ENCODE measurements around the gene P2RX1.
"Not testable (repeated sequence)": the region's sequence is repeated elsewhere in the genome, so short reads cannot be mapped to it uniquely, and the experiment has no call there.

Gene P2RX1

DNA sequence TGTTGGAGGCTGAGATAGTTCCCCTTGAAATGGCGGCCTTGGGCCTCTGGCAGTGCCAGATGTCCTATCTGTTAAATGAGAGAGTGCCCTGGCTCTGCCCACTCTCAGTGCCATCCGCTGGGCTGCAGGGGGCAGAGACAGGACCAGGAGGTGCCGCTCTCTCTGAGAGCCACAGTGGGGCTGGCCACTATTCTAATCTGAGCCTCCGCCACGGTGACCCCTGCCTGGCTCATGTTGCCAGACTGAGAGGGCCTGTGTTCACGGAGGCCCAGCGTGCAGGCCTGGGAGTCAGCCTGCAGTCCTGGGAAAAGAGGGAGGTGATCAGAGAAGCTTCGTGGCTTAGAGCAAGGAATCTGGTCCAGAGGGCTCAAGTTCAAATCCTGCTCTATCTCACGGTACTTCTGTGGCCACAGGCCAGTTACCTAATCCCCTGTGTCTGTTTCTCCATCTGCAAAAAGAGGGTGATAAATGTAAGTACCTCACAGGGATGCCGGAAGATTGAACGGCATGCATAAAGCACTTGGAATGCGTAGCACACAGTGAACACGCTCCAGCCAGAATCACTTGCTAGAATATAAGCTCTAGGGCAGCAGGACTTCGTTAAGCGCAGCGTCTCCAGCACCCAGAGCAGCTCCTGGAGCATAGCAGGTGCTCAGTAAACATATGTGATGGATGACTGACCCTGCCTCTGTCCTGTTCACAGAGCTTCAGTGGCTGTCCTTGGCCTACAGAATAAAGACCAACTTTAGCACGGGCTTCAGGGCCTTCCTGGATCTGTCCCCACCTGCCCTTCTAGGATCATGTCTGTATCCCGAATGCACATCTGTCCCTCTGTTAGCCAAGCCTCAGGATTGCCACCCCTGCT is 41.7 kb upstream of the P2RX1 start:
- H3K36me3 Mint-ChIP-seq (ENCODE audit: insufficient read depth) = peaks cover 37% of the 10 kb centered on the region
- peak overlapping the region; percentile 33 for H3K4me3 Mint-ChIP-seq
- peak overlapping the region; percentile 81 for H3K27ac Mint-ChIP-seq (ENCODE audit: low read depth)
- H3K27me3 Mint-ChIP-seq = no peaks in the 10 kb centered on the region
- H3K9me3 Mint-ChIP-seq = no peaks in the 10 kb centered on the region
- H3K4me1 Mint-ChIP-seq = peaks cover 64% of the 10 kb centered on the region
- no peak for DNase-seq (ENCODE audit: low spot score in 2 of 2)
- no peak for ATAC-seq (replicated peaks; ENCODE audit: extremely low read depth, poor library complexity, severe bottlenecking)

- Mint-ChIP-seq H3K9me3 (no peaks in the 10 kb centered on the region), H3K27me3 (no peaks in the 10 kb centered on the region), H3K4me1 (peaks cover 58% of the 10 kb centered on the region), H3K36me3 (ENCODE audit: insufficient read depth) (peaks cover 37% of the 10 kb centered on the region), H3K4me3 (peak overlapping the region; percentile 46), H3K27ac (ENCODE audit: low read depth) (peak overlapping the region; percentile 81)
- no peak for ATAC-seq (replicated peaks; ENCODE audit: extremely low read depth, poor library complexity, severe bottlenecking)
- DNase-seq (ENCODE audit: low spot score in 2 of 2) = no peak
These were observed 40.7 kb upstream of the P2RX1 start for GRCh38 chr17:3956983-3957382.

DNA sequence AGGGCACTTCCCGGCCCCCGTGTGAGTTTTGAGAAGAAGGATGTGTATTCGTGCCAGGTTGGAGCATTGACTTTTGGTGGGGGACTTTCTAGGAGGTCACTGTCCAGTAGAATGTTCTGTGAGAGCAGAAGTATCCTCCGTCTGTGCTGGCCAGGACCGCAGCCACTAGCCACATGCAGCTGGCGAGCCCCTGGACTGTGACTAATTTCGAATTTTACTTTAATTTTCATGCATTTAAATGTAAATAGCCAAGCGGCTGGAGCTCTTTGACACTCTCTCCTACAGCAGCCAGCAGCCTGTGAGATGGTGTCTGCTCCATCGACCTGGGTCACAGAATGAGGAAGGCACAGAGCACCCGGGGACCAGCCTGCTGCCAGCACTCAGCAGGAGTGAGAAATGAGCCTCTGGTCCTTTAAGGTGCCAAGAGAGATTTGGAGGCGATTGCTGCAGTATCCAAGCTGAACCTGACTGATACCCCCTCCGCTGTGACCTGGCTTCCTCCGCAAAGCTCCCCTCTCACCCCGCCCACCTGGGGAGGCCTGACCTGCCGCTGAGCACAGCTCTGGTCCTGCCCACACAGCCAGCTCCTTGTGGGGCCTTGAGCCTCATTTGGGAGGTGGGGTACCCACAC is 40.2 kb upstream of the P2RX1 start:
- ATAC-seq (replicated peaks; ENCODE audit: extremely low read depth, poor library complexity, severe bottlenecking) = no peak
- Mint-ChIP-seq H3K9me3 (no peaks in the 10 kb centered on the region), H3K27ac (ENCODE audit: low read depth) (peak overlapping the region; percentile 81), H3K4me1 (peaks cover 53% of the 10 kb centered on the region), H3K4me3 (peak overlapping the region; percentile 46), H3K36me3 (ENCODE audit: insufficient read depth) (peaks cover 42% of the 10 kb centered on the region), H3K27me3 (no peaks in the 10 kb centered on the region)
- DNase-seq (ENCODE audit: low spot score in 2 of 2) = no peak

- Mint-ChIP-seq H3K27me3 (no peaks in the 10 kb centered on the region), H3K9me3 (no peaks in the 10 kb centered on the region), H3K4me3 (no peak overlapping the region), H3K36me3 (ENCODE audit: insufficient read depth) (peaks cover 45% of the 10 kb centered on the region), H3K27ac (ENCODE audit: low read depth) (no peak overlapping the region), H3K4me1 (peaks cover 47% of the 10 kb centered on the region)
- ATAC-seq (replicated peaks; ENCODE audit: extremely low read depth, poor library complexity, severe bottlenecking) (no peak), DNase-seq (ENCODE audit: low spot score in 2 of 2) (no peak)
These were observed 39.4 kb upstream of the P2RX1 start for GRCh38 chr17:3955673-3955988.

- DNase-seq (ENCODE audit: low spot score in 2 of 2) (no peak), ATAC-seq (replicated peaks; ENCODE audit: extremely low read depth, poor library complexity, severe bottlenecking) (no peak)
- Mint-ChIP-seq H3K27me3 (no peaks in the 10 kb centered on the region), H3K27ac (ENCODE audit: low read depth) (no peak overlapping the region), H3K4me1 (peaks cover 42% of the 10 kb centered on the region), H3K4me3 (no peak overlapping the region), H3K9me3 (no peaks in the 10 kb centered on the region), H3K36me3 (ENCODE audit: insufficient read depth) (peaks cover 46% of the 10 kb centered on the region)
These were observed 38.9 kb upstream of the P2RX1 start for GRCh38 chr17:3954976-3955672.

DNA sequence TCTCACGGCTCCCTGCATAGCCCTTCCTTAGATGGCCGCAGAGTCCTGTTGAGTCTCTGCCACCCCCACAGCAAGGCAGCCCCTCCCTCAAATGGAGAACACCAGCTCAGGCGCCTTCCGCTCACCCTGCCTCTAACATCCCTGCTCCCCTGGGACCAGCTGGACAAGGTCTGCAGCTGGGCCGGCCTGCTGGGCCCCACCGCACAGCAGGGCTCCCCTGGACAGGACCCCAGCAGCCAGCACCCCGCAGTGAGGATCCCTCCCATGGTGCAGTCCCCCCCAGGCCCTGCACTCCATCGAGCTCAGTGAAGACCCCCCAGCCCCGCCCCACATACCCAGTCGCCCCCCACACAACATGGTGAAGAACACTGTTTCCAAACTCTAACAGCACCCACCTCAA is 37.8 kb upstream of the P2RX1 start:
- ATAC-seq (replicated peaks; ENCODE audit: extremely low read depth, poor library complexity, severe bottlenecking) = no peak
- H3K9me3 Mint-ChIP-seq = no peaks in the 10 kb centered on the region
- peaks cover 34% of the 10 kb centered on the region for H3K4me1 Mint-ChIP-seq
- peak overlapping the region; percentile 32 for H3K27ac Mint-ChIP-seq (ENCODE audit: low read depth)
- no peak for DNase-seq (ENCODE audit: low spot score in 2 of 2)
- H3K4me3 Mint-ChIP-seq = no peak overlapping the region
- H3K27me3 Mint-ChIP-seq = no peaks in the 10 kb centered on the region
- H3K36me3 Mint-ChIP-seq (ENCODE audit: insufficient read depth) = peaks cover 54% of the 10 kb centered on the region

DNA sequence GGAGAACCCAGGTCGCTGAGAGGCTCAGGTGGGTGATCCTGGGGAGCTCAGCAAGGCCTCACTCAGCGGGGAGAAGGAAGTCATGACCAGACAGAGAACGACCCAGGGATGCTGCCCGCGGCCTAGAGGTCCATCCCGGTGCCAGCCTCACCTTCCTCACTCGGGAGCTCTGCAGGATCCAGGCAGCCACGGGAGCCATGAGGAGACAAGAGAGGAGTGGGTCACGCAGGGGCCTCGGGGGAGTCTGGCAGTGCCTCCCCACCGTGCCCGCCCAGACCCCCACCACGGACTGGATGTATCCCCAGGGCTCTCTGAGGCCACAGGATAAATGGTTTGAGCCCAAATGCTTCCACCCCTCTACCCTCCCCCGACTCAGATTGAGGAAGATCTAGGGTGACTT is 37.3 kb upstream of the P2RX1 start:
- H3K4me3 Mint-ChIP-seq = no peak overlapping the region

GRCh38 chr17:3952186-3952585 is 35.9 kb upstream of the P2RX1 start:
- H3K4me3 Mint-ChIP-seq = no peak overlapping the region
- peaks cover 19% of the 10 kb centered on the region for H3K4me1 Mint-ChIP-seq
- H3K9me3 Mint-ChIP-seq = no peaks in the 10 kb centered on the region
- H3K27me3 Mint-ChIP-seq = no peaks in the 10 kb centered on the region
- H3K36me3 Mint-ChIP-seq (ENCODE audit: insufficient read depth) = peaks cover 67% of the 10 kb centered on the region
- H3K27ac Mint-ChIP-seq (ENCODE audit: low read depth) = no peak overlapping the region
- ATAC-seq (replicated peaks; ENCODE audit: extremely low read depth, poor library complexity, severe bottlenecking) = no peak
- no peak for DNase-seq (ENCODE audit: low spot score in 2 of 2)

More for the DNA sequence above, 37.3 kb upstream of the P2RX1 start:
- Mint-ChIP-seq H3K27me3 (no peaks in the 10 kb centered on the region), H3K4me1 (peaks cover 32% of the 10 kb centered on the region), H3K9me3 (no peaks in the 10 kb centered on the region), H3K27ac (ENCODE audit: low read depth) (no peak overlapping the region), H3K36me3 (ENCODE audit: insufficient read depth) (peaks cover 59% of the 10 kb centered on the region)
- no peak for ATAC-seq (replicated peaks; ENCODE audit: extremely low read depth, poor library complexity, severe bottlenecking)
- no peak for DNase-seq (ENCODE audit: low spot score in 2 of 2)

DNA sequence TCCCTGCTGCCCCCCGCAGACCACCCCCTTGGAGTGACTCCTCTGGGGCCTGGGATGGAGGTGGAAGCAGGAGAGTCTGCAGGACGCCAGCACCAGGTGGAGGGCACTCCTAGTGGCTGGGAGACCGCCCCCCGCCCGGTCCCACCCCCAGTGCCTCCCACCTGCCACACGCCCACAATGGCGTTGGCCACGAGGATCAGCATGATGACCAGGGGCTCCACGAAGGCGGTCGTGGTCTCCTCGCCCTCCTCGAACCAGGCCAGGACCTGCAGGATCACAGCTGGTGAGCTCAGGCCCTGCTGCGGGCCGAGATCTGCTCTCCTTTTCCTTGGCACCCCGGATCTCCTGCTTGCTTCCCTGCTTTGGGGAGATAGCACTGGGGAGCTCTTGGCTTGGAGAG is 35.2 kb upstream of the P2RX1 start:
- H3K4me3 Mint-ChIP-seq = no peak overlapping the region
- peaks cover 59% of the 10 kb centered on the region for H3K36me3 Mint-ChIP-seq (ENCODE audit: insufficient read depth)
- ATAC-seq (replicated peaks; ENCODE audit: extremely low read depth, poor library complexity, severe bottlenecking) = no peak
- H3K27ac Mint-ChIP-seq (ENCODE audit: low read depth) = no peak overlapping the region
- H3K9me3 Mint-ChIP-seq = no peaks in the 10 kb centered on the region
- no peaks in the 10 kb centered on the region for H3K27me3 Mint-ChIP-seq
- peaks cover 11% of the 10 kb centered on the region for H3K4me1 Mint-ChIP-seq
- DNase-seq (ENCODE audit: low spot score in 2 of 2) = no peak

- H3K27me3 Mint-ChIP-seq = no peaks in the 10 kb centered on the region
- peaks cover 59% of the 10 kb centered on the region for H3K36me3 Mint-ChIP-seq (ENCODE audit: insufficient read depth)
- no peak overlapping the region for H3K4me3 Mint-ChIP-seq
- ATAC-seq (replicated peaks; ENCODE audit: extremely low read depth, poor library complexity, severe bottlenecking) (no peak), DNase-seq (ENCODE audit: low spot score in 2 of 2) (no peak)
- no peaks in the 10 kb centered on the region for H3K9me3 Mint-ChIP-seq
- no peak overlapping the region for H3K27ac Mint-ChIP-seq (ENCODE audit: low read depth)
- H3K4me1 Mint-ChIP-seq = peaks cover 7% of the 10 kb centered on the region
These were observed 34.7 kb upstream of the P2RX1 start for GRCh38 chr17:3951003-3951402.

GRCh38 chr17:3950584-3950983 is 34.3 kb upstream of the P2RX1 start:
- peaks cover 58% of the 10 kb centered on the region for H3K36me3 Mint-ChIP-seq (ENCODE audit: insufficient read depth)
- H3K27ac Mint-ChIP-seq (ENCODE audit: low read depth) = no peak overlapping the region
- H3K4me1 Mint-ChIP-seq = peaks cover 9% of the 10 kb centered on the region
- no peak for DNase-seq (ENCODE audit: low spot score in 2 of 2)
- no peak for ATAC-seq (replicated peaks; ENCODE audit: extremely low read depth, poor library complexity, severe bottlenecking)
- H3K27me3 Mint-ChIP-seq = no peaks in the 10 kb centered on the region
- H3K4me3 Mint-ChIP-seq = no peak overlapping the region
- H3K9me3 Mint-ChIP-seq = no peaks in the 10 kb centered on the region

GRCh38 chr17:3949418-3949817 is 33.2 kb upstream of the P2RX1 start:
- ATAC-seq (replicated peaks; ENCODE audit: extremely low read depth, poor library complexity, severe bottlenecking) (no peak), DNase-seq (ENCODE audit: low spot score in 2 of 2) (no peak)
- no peak overlapping the region for H3K4me3 Mint-ChIP-seq
- peaks cover 54% of the 10 kb centered on the region for H3K36me3 Mint-ChIP-seq (ENCODE audit: insufficient read depth)
- no peaks in the 10 kb centered on the region for H3K9me3 Mint-ChIP-seq
- peaks cover 10% of the 10 kb centered on the region for H3K4me1 Mint-ChIP-seq
- peak overlapping the region; percentile 57 for H3K27ac Mint-ChIP-seq (ENCODE audit: low read depth)
- H3K27me3 Mint-ChIP-seq = no peaks in the 10 kb centered on the region

DNA sequence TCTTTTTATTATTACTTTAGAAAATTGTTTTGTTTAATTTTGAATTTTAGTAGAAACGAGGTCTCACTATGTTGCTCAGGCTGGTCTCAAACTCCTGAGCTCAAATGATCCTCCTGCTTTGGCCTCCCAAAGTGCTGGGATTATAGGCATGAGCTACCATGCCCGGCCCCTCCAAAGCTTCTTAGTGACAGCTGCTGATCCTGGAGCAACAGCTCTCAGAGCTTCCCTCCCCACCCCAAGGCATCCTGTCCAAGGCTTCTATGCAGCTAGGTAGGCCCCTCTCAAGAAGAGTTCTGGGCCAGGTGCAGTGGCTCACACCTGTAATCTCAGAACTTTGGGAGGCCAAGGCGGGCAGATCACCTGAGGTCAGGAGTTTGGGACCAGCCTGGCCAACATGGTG is 32.3 kb upstream of the P2RX1 start:
- H3K4me1 Mint-ChIP-seq = peaks cover 18% of the 10 kb centered on the region
- H3K27me3 Mint-ChIP-seq; DNase-seq (ENCODE audit: low spot score in 2 of 2); H3K27ac Mint-ChIP-seq (ENCODE audit: low read depth); H3K4me3 Mint-ChIP-seq; ATAC-seq (replicated peaks; ENCODE audit: extremely low read depth, poor library complexity, severe bottlenecking); H3K9me3 Mint-ChIP-seq: not testable (repeated sequence)
- peaks cover 57% of the 10 kb centered on the region for H3K36me3 Mint-ChIP-seq (ENCODE audit: insufficient read depth)
